Activated effector memory CD4-positive, alpha-beta T cell treated with anti-CD3 and anti-CD28 coated beads, Interleukin-2, amount 50 U/mL, for 16 hours (primary cell): ENCODE results near the gene SYNDIG1.

ENCODE experiments used
- DNase-seq: peaks from one replicate; pipeline ENCODE4 v3.0.0-alpha.2; 2020

The SYNDIG1 gene

GRCh38 chr20:24473435-24474223, 4.2 kb downstream of the SYNDIG1 start:
- DNase-seq = no peak

- no peak for DNase-seq
Measured at GRCh38 chr20:24477831-24478547, 8.6 kb downstream of the SYNDIG1 start.

GRCh38 chr20:24478584-24478983, 9.2 kb downstream of the SYNDIG1 start:
- no peak for DNase-seq

- no peak for DNase-seq
Measured at GRCh38 chr20:24479106-24479505, 9.7 kb downstream of the SYNDIG1 start.

GRCh38 chr20:24479595-24479994, 10.2 kb downstream of the SYNDIG1 start:
- DNase-seq = no peak

- no peak for DNase-seq
Measured at GRCh38 chr20:24480509-24480908, 11.1 kb downstream of the SYNDIG1 start.

- DNase-seq = no peak
Measured at GRCh38 chr20:24481173-24481572, 11.7 kb downstream of the SYNDIG1 start.

- no peak for DNase-seq
Measured at GRCh38 chr20:24483435-24484080, 14.1 kb downstream of the SYNDIG1 start.

- no peak for DNase-seq
Measured at GRCh38 chr20:24484081-24484450, 14.6 kb downstream of the SYNDIG1 start.

- DNase-seq = no peak
Measured at GRCh38 chr20:24485981-24486380, 16.6 kb downstream of the SYNDIG1 start.

- DNase-seq = no peak
Measured at GRCh38 chr20:24487240-24487639, 17.8 kb downstream of the SYNDIG1 start.

- no peak for DNase-seq
Measured at GRCh38 chr20:24487648-24488047, 18.2 kb downstream of the SYNDIG1 start.

- no peak for DNase-seq
Measured at GRCh38 chr20:24488064-24488799, 18.8 kb downstream of the SYNDIG1 start.

GRCh38 chr20:24488800-24489175, 19.4 kb downstream of the SYNDIG1 start:
- DNase-seq = no peak

GRCh38 chr20:24489193-24489592, 19.8 kb downstream of the SYNDIG1 start:
- DNase-seq = no peak

GRCh38 chr20:24489631-24490260, 20.3 kb downstream of the SYNDIG1 start:
- no peak for DNase-seq

GRCh38 chr20:24490598-24490997, 21.2 kb downstream of the SYNDIG1 start:
- DNase-seq = no peak

GRCh38 chr20:24491041-24491756, 21.8 kb downstream of the SYNDIG1 start:
- DNase-seq = no peak

- no peak for DNase-seq
Measured at GRCh38 chr20:24492031-24492607, 22.7 kb downstream of the SYNDIG1 start.

GRCh38 chr20:24492698-24493097, 23.3 kb downstream of the SYNDIG1 start:
- DNase-seq = no peak

- no peak for DNase-seq
Measured at GRCh38 chr20:24493181-24493580, 23.8 kb downstream of the SYNDIG1 start.
